Neuron (in vitro differentiated cells): ENCODE data around the gene OMG.
"Not testable (repeated sequence)": the region's sequence is repeated elsewhere in the genome, so short reads cannot be mapped to it uniquely, and the experiment has no call there.

Source experiments
- H2AFZ ChIP-seq: one replicate; pipeline ENCODE4 v1.6.1; 2013; ENCODE audit warnings: low read depth, mild to moderate bottlenecking, inconsistent platforms, low read length, moderate library complexity
- H3K27me3 ChIP-seq: one replicate; pipeline ENCODE4 v1.6.1; 2013; ENCODE audit warnings: low read length; ENCODE audit not compliant: insufficient read depth
- H3K36me3 ChIP-seq: one replicate; pipeline ENCODE4 v1.6.1; 2013; ENCODE audit warnings: low read length; ENCODE audit not compliant: insufficient read depth
- H3K4me1 ChIP-seq: one replicate; pipeline ENCODE4 v1.6.1; 2013; ENCODE audit warnings: low read length; ENCODE audit not compliant: insufficient read depth
- H3K4me3 ChIP-seq: 2 replicates; pipeline ENCODE4 v1.5.1; 2013; ENCODE audit warnings: mild to moderate bottlenecking, low read length, moderate library complexity
- H3K9me3 ChIP-seq: one replicate; pipeline ENCODE4 v1.6.1; 2013; ENCODE audit warnings: low read length

The OMG gene

DNA sequence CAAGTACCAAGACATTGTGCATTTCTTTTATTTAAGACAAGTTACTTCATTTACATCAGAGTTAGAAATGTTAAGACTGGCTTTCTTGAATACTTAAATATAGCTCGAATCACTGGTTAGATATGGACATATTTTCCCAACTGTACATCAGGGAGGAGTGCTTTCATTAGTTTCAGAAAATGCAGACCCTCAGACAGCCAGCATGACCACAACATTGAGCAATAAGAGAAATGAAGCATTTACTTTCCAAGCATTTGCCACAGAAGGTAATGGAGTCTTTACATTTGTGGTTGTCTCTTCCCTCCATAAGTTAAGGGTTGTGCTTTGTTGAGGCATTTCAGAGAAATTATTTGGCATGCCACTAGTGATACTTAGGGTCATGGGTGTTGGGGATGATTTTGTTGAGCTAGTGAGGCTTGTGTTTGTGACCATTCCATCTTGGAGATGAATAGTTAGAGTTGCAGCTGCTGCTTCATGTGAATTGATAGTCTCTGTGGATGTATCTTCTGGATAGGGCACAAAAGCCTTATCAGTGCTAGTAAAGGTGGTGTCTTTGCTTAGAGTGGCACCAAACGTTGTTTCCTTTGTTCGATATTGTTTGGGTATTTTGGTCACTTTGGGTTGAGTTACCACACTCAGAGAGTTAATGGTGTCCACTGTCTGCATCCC lies 2.1 kb downstream of the OMG start:
- H3K36me3 ChIP-seq = peaks cover 5% of the 10 kb centered on the region
- no peak overlapping the region for H2AFZ ChIP-seq
- no peak overlapping the region for H3K4me3 ChIP-seq
- no peaks in the 10 kb centered on the region for H3K9me3 ChIP-seq
- H3K4me1 ChIP-seq = peaks cover 5% of the 10 kb centered on the region
- H3K27me3 ChIP-seq = no peaks in the 10 kb centered on the region

DNA sequence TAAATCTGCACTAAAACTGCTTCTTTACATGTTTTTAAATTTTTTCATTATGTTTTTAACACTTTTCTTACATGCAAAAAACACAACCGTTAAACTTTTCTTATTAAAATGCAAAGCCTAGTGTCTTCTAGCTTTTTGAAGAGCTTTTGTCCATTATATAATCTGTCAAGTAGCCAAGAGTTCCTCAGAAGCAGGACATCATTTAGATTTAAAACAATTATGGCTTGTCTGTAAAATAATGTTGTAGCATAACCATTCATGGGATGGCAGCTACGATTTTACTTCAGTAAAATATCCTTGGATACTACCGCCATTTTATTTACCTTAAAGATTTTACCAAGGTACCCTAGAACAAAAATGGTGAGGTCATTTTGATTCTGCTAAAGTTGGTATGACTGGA lies 2.8 kb downstream of the OMG start:
- Histone ChIP-seq H2AFZ (no peak overlapping the region), H3K27me3 (no peaks in the 10 kb centered on the region), H3K4me1 (peaks cover 5% of the 10 kb centered on the region), H3K4me3 (no peak overlapping the region), H3K36me3 (peaks cover 5% of the 10 kb centered on the region), H3K9me3 (no peaks in the 10 kb centered on the region)

DNA sequence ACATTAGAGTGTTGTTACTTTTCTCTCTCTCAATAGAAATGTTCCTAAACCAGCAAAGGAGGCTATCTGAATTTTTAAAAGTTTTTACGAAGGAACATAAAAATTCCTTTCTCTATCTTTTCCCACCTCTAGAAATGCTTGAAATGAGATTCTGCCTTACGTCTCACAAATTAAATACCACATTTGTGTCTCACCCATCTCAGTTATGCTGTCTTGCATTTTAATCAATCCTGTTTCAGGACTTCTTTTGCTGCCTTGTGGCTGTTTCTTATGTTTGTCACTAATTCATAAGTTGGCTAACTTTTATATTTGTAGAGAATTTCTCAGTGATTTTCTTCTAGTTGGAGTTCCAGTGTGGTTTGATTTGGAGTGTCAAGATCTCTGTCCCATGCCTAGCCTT lies 3.5 kb downstream of the OMG start:
- Histone ChIP-seq H2AFZ (no peak overlapping the region), H3K9me3 (no peaks in the 10 kb centered on the region), H3K4me3 (no peak overlapping the region), H3K4me1 (peaks cover 5% of the 10 kb centered on the region), H3K27me3 (no peaks in the 10 kb centered on the region), H3K36me3 (peaks cover 5% of the 10 kb centered on the region)

DNA sequence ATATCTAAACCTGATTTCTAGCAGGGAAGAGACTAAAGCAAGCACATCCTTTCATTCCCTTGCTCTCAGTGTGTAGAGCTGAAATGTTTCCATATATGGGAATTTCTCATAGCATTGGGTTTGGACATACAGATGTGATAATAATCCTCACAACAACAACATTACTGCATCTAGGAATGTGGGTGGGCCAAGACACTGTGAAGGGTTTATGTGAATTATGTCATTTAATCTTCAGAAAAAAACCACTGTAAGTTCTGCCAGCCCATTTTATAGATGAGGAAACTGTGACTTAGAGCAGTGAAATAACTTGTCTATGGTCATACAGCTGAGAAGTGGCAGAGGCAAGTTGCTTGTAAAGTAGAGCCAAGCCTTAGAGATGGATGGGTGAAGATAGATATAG lies 5.2 kb downstream of the OMG start:
- Histone ChIP-seq H3K27me3 (no peaks in the 10 kb centered on the region), H3K36me3 (peaks cover 6% of the 10 kb centered on the region), H3K4me1 (peaks cover under 1% of the 10 kb centered on the region), H3K4me3 (no peak overlapping the region), H3K9me3 (no peaks in the 10 kb centered on the region), H2AFZ (no peak overlapping the region)

DNA sequence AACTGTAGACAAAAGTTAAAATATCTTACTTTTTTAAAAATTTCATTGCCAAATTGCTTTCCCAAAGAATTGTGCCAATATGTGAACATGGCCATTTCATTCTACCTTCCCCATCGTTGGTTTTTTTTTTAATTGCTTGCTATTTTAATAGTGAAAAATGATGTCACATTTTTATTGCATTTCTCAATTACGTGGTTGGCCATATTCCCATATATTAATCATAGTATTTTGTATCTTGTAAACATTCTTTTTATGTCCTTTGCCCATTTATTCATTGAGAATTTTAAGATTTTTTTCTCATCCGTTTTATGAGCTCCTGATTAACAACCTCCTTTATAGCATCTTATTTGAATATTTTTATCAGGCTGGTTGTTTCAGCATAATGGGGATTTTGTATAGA lies 7.2 kb downstream of the OMG start:
- H3K9me3 ChIP-seq = no peaks in the 10 kb centered on the region
- H3K4me1 ChIP-seq = no peaks in the 10 kb centered on the region
- no peaks in the 10 kb centered on the region for H3K27me3 ChIP-seq
- no peak overlapping the region for H2AFZ ChIP-seq
- H3K36me3 ChIP-seq = peaks cover 13% of the 10 kb centered on the region
- H3K4me3 ChIP-seq = no peak overlapping the region

DNA sequence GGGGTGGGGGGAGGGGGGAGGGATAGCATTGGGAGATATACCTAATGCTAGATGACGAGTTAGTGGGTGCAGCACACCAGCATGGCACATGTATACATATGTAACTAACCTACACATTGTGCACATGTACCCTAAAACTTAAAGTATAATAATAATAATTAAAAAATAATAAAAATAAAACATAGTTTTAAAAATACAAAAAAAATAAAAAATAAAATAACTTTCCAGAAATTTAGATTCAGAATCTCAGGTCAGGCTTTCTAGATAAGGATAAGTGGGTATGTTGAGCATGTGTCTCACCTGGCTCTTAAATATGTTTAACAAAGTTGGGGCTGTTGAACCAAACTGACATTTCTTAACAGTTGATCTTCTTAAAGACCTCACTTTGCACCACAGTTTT lies 9.1 kb downstream of the OMG start:
- H3K4me1 ChIP-seq, H3K27me3 ChIP-seq, H3K9me3 ChIP-seq, H3K4me3 ChIP-seq, H2AFZ ChIP-seq: not testable (repeated sequence)
- peaks cover 13% of the 10 kb centered on the region for H3K36me3 ChIP-seq

DNA sequence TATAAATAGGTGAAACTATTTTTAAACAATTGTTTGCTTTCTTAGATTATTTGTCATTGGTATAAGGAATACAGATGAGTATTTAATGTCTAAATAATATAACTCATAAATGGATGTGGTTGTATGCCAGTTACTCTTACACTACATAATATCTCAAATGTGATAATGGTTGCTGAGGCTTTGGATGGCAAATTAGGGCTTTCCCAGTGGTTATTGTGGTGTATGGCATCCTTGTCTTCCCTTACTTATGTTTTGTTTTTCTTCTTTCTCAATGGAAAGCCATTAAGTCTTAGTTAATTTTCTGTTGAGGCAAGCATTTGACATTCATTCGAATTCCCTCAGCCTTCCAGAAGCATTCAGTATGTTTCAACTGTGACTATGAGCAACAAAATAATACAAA lies 10.5 kb downstream of the OMG start:
- peaks cover 15% of the 10 kb centered on the region for H3K36me3 ChIP-seq
- no peak overlapping the region for H3K4me3 ChIP-seq
- no peaks in the 10 kb centered on the region for H3K4me1 ChIP-seq
- H3K27me3 ChIP-seq = no peaks in the 10 kb centered on the region
- H2AFZ ChIP-seq = no peak overlapping the region
- no peaks in the 10 kb centered on the region for H3K9me3 ChIP-seq

DNA sequence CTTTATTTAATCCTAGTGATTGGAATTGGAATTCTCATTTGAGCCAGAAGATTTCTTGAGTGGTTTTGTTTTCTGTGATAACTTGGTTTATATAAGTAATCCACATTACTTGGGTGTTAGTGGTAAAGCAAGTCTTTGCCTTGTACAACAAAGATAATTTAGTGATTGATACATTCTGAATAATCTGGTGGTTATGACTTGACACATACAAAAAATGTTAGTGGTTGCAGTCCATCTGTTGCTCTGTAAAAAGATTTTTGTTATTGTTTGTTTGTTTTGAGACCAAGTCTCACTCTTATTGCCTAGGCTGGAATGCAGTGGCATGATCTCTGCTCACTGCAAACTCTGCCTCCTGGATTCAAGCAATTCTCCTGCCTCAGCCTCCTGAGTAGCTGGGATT lies 13.2 kb downstream of the OMG start:
- no peaks in the 10 kb centered on the region for H3K4me1 ChIP-seq
- H3K27me3 ChIP-seq = no peaks in the 10 kb centered on the region
- no peak overlapping the region for H3K4me3 ChIP-seq
- H3K9me3 ChIP-seq = no peaks in the 10 kb centered on the region
- no peak overlapping the region for H2AFZ ChIP-seq
- H3K36me3 ChIP-seq = peaks cover 30% of the 10 kb centered on the region

DNA sequence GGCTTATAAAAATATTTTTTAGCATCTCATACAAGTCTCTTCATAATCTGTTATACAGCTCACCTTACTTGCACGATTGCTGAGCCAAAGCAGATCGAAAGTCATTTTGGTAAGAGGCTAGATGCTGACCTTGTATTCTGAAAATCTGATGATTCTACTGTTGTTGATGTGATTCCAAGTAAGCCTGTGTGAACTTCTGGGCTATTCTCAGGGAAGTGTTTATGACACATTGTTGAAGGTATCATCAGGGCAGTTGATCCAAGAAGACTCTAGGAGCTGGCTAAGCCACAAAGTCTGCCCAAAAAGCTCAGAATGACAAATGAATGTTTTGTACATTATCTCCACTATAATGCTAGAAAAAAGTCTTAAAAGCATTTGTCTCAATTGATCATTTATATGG lies 16.0 kb downstream of the OMG start:
- Histone ChIP-seq H2AFZ (no peak overlapping the region), H3K4me3 (no peak overlapping the region), H3K27me3 (no peaks in the 10 kb centered on the region), H3K9me3 (no peaks in the 10 kb centered on the region), H3K4me1 (no peaks in the 10 kb centered on the region), H3K36me3 (peaks cover 39% of the 10 kb centered on the region)

DNA sequence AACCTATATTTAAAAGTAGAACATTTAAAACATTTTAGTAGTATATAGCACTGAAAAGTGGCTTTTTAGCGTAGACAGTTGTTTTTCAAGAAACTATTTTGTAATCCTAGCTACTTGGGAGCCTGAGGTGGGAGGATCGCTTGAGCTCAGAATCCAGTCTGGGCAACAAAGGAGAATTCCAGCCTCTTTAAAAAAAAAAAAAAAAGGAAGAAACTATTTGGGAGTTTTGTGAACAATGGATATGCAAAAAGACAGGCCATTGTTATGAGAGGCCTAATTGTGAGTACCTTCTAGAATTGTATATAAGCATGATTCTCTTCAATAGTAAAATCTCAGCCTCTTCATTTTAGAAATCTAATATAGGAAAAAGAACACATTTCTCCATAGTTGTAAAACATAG lies 17.6 kb downstream of the OMG start:
- H3K36me3 ChIP-seq = peaks cover 46% of the 10 kb centered on the region

DNA sequence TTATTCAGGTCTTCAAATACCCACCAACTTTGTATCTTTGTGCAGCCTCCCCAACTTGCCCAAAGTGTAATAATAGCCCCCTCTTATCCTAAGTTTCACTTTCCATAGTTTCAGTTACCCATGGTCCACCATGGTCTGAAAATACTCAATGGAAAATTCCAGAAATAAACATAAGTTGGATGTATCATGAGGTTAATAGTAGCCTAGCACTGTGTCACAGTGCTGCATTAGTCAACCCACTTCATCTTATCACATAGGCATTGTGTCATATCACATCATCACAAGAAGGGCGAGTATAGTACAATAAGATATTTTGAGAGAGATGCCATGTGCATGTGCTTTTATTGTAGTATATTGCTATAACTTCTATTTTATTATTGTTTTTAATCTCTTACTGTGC lies 21.9 kb downstream of the OMG start:
- Histone ChIP-seq H2AFZ (no peak overlapping the region), H3K9me3 (no peaks in the 10 kb centered on the region), H3K27me3 (no peaks in the 10 kb centered on the region), H3K36me3 (peaks cover 37% of the 10 kb centered on the region), H3K4me3 (no peak overlapping the region), H3K4me1 (peaks cover 3% of the 10 kb centered on the region)

More for the DNA sequence above, 17.6 kb downstream of the OMG start:
- Histone ChIP-seq H2AFZ (no peak overlapping the region), H3K4me3 (no peak overlapping the region), H3K27me3 (no peaks in the 10 kb centered on the region), H3K4me1 (no peaks in the 10 kb centered on the region), H3K9me3 (no peaks in the 10 kb centered on the region)

DNA sequence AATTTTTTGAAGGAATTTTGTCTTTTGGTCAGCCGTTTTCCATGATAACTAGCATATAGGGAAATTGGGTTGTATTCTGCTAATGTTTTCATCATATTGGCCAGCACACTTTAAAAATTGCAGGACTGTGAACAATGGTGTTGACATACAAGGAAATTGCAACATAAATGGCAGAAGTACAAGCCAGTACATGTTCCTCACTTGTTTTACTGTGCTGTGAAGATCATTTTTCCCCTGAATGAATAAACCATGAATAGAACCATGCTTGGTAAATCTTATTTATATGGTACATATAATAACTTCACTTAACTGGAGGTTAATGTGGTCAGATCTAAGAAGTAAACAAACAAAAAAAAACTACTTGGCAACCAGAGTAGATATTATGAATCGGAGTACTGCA lies 22.8 kb downstream of the OMG start:
- H2AFZ ChIP-seq = no peak overlapping the region
- no peak overlapping the region for H3K4me3 ChIP-seq
- H3K9me3 ChIP-seq = no peaks in the 10 kb centered on the region
- peaks cover 11% of the 10 kb centered on the region for H3K4me1 ChIP-seq
- no peaks in the 10 kb centered on the region for H3K27me3 ChIP-seq
- H3K36me3 ChIP-seq = peaks cover 36% of the 10 kb centered on the region

DNA sequence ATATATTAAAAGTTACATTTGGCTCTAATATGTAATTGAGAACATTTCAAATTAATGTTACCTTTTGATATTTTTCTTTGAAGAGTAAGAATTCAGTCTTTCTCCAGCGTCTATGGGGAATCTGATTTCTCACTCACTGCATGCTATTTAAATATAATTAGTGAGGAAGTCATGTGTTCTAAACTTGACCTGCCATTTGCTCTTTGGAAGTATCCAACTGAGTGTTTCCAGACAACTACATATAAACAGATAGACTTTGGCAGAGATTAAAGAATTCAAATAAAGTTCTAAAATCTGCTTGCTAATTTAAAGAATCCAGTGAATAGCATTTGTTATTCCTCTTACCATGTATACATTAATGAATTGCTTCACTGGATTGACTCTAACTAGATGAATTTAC lies 23.5 kb downstream of the OMG start:
- Histone ChIP-seq H2AFZ (no peak overlapping the region), H3K36me3 (peaks cover 31% of the 10 kb centered on the region), H3K4me1 (peaks cover 17% of the 10 kb centered on the region), H3K9me3 (no peaks in the 10 kb centered on the region), H3K27me3 (no peaks in the 10 kb centered on the region), H3K4me3 (no peak overlapping the region)

DNA sequence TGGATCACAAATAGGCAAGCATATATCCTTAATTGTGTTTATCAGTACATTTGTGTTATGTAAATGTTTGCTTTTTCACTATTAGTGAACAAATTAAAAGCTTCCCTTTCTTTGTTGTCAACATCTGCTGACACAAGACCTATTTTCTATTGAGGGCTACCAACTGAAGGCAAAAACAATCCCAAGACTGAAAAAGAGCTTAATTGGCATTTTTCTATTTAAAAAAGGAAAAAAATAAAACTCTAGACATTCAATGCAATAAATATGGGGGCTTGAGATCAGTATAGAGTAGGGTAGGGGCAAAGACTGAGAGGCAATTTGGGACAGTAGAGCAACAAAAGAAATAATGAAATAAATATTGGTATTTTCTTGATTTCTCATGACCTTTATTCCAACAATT lies 24.2 kb downstream of the OMG start:
- Histone ChIP-seq H3K36me3 (peaks cover 33% of the 10 kb centered on the region), H3K4me1 (peaks cover 17% of the 10 kb centered on the region), H3K9me3 (no peaks in the 10 kb centered on the region), H3K27me3 (no peaks in the 10 kb centered on the region), H2AFZ (no peak overlapping the region), H3K4me3 (no peak overlapping the region)
